Loucy (cell line): ENCODE measurements around the gene LMNTD2.

Source experiments
- CTCF ChIP-seq: fragments of 200-600 bp; sonication (generic); conservative IDR thresholded peaks from 2 replicates; pipeline ENCODE4 v1.5.1; 2014; ENCODE audit warnings: mild to moderate bottlenecking, antibody characterized with exemption, low read length
- EZH2phosphoT487 ChIP-seq: fragments of 200-600 bp; IDR thresholded peaks from 2 replicates; pipeline ENCODE4 v1.6.1; 2018; ENCODE audit warnings: antibody characterized with exemption, mild to moderate bottlenecking, moderate library complexity, borderline replicate concordance

- TF ChIP-seq CTCF (no peak), EZH2phosphoT487 (no peak)
Measured at GRCh38 chr11:544817-545166, 15.7 kb downstream of the LMNTD2 start.
